ENCODE data around the gene ARHGAP15.

The ARHGAP15 gene

DNA sequence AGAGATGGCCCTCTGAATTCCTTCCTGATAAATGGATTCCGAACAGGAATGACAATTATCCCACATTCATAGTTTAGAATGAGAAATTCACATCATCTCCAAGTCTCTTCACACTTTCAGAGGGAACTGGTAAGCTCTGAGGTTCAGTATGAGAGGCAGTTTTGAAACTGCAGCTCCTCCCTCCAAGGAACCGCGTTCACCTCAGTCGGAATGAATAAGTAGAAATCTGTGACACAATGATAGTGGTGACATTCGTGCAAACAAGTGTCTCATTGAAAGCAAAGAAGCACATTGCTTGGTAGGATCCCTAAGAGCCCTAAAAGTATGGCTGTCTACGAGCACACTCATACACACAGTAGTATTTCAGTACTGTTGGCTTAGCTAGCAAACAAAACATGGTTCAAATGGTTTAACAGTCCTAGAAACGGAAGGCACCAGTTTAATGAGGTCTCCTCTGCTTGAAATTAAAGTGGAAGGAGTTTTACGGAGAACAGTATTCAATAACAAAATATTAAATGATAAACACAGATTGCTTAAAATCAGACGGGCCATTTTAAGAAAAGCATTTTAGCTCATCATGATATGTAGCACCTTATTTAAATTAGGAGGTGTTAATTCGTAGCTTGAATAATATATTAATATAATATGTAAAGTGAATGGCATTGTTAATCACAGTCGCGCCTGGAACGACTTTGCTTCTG is 225.0 kb downstream of the ARHGAP15 start:
- no peak for DNase-seq

DNA sequence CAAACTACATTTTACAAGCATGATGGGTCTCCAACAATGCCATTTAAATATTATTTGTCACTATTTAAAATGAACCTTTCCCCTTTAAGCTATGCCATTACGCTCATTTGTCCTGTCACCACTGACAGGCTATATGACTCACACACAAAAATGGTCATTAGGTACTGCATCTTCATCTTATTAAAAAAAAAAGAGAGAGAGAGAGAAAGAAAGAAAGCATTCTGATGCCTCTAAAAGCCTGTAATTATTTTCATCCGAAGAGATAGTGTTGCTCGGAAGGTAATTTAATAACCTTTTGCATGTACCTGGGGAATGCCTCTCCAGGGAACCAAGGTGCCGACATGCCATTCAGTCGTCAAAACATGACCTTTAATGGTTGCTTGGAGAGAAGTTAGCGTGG is 226.7 kb downstream of the ARHGAP15 start:
- no peak for DNase-seq

DNA sequence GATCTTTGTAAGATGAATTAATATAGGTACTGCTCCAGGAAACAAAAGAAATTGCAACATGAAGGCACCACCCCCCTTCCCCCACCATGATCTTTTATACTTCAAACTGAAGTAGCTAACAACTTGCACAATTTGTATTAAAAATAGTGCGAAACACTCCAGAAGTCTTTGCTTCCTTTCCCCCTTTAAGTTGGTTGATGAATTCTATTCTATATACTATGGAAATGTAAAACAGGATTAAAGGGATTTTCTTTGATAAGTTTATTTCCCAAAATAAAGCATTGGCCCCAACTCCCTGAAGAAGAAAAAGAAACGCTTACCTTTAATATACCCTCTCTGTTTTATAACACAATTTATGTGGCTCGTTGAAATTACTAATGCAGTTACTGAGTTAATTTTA is 227.1 kb downstream of the ARHGAP15 start:
- no peak for DNase-seq

DNA sequence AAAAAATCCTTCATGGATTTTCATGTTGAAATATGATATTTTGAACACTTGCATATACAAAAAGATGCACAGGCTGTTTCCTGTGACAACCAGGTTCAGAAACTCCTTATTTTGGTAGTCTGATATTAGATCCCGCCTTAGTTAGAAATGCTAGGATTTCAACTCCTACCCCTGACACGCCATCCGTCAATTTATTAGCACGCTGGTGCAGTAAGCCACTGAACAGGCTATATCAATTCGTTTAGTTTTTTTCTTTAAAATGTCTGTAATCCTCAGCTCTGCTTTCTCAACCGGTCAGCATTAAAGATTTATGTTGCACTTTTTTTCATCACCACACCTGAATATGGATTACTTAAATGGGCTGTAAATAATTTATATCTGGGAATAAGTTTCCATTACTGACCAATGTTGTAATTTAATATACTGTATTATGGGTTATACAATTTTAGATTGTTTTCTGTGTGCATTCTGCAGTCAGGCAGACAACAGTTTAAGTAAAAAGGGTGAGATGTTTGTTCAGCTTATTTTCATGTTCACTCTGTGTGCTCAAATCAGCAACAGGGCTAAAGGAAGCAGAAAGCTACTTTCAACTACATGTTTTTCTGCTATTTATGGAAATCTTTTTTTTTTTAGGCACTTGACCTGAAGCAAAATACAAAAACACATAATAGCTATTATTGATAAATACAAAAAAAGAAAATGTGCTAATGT is 227.7 kb downstream of the ARHGAP15 start:
- peak in 1 of 2 experiments; percentile 55 for DNase-seq

DNA sequence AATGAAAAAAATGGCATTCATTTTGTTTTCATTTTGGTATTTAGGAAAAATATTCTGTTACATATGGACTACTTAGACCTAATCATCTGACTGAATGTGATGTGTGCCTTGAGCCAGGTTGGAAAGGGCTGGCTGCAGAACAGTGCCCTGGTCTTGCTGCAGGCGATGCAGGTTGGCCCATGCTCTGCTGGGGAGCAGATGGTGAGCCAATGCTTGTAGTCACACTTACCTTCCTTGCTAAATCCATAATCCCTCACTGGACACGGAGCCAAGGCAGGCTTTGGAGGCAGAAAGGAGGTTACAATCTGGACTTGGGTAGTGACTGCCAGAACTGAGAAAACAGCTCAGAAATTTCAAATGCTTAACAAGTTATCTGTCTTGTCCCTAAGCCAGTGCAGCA is 228.7 kb downstream of the ARHGAP15 start:
- peak; percentile 95 to 98 for DNase-seq

DNA sequence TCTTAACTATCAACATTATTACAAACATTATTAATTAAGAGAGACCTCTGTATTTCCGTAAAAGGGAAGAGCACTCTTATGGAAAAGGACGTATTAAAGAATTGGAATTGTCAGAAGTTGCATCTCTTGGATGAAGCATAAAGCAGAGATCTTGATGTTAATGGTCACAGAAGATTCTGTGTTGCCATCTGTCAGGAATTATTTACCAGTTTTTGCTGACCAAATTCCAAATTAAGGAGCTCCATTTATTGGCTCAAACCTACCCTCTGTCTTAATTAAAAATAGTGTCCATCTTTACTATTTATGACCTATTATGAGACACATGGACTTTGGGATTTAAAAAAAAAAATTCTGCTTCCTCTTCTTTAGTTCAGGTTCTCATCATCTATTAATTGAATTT is 232.1 kb downstream of the ARHGAP15 start:
- DNase-seq = no peak

DNA sequence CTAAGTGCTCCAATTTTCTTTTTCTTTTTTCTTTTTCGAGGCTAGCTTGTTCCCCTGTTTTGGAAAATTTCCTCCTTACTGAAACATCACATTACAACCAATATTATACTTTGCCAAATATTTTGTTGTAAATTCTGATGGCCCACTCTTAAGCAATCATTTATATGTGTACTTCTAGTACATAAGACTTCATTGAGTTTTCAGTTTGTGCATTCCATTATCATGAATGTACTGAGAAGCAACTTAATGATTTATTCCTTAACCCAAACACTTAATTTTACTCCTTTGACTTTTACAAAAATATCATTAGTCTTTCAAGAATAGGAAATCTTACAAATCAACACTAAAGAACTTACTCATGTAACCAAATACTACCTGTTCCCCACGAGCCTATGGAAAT is 242.4 kb downstream of the ARHGAP15 start:
- DNase-seq = no peak

DNA sequence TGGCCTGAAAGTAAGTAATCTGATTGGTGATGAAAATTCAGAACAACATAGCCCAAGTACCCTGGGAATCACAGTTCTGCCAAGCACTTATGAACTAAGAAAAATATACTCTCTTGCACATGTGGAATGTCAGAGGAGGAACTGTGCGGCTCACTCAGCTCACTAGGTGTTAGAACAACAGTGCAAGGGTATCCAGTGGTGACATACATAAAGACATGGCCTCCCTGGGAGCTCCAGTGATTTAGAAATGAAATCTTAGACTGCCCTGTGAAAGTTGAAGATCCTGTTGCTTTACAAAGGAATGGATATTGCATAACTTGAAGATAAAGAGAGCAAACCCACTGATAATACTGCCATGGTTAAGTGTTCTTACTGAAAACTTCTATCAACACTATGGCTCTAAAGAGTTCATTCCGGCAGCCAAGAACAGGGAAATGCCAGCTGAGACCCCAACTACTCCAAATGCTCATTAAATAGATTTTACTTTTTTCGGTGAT is 246.2 kb downstream of the ARHGAP15 start:
- no peak for DNase-seq

DNA sequence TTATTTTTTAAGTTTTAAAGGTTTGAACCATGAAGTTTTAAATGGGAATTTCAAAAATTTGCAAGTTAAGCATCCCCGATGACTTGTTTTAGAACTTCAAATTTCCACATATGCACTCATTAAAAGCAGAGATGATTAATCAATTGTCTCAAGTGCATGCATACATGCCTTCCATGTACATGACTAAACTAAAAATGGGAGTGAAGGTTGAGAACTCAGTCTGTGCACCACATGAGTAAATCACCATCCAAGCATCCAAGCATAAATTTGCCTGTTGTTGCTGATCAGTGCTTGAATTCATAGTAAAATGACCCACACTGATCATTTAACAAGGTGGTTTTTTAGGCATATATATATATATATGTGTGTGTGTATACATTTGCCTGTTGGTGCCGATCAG is 249.8 kb downstream of the ARHGAP15 start:
- no peak for DNase-seq

DNA sequence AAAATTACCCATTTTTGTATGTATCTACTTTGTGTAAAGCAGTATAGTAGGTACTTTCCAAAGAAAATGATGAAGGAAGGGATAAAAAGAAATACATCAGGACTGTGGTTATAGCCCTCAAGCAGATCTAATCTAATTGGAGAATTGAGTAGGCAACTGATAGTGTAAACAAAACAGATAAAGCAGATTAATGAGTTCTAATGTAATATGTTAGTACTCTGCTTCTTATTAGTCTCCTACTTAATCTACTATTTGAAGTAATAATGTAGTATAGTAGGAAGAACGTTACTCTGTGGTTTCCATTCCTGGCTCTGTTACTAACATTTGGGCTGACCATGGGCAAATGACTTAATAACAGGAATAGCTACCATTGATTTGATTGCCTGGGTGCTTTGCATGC is 250.7 kb downstream of the ARHGAP15 start:
- no peak for DNase-seq

DNA sequence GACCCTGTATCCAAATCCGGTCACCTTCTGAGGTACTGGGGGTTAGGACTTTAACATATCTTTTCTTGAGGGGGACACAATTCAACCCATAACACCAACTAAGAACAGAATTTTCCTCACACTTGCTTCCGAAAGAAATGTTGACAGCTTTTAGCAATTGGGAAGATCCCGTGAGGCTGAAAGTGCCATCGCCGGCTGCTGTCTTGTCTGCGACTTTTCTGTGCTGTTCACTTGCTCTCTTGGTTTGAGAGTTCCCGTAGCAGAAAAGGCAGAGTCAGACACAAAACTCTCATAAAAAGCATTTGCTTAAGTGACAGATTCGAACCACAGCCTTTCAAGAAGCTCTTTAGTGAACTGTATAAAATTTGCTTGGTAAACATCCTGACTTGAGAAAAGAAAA is 253.4 kb downstream of the ARHGAP15 start:
- no peak for DNase-seq

DNA sequence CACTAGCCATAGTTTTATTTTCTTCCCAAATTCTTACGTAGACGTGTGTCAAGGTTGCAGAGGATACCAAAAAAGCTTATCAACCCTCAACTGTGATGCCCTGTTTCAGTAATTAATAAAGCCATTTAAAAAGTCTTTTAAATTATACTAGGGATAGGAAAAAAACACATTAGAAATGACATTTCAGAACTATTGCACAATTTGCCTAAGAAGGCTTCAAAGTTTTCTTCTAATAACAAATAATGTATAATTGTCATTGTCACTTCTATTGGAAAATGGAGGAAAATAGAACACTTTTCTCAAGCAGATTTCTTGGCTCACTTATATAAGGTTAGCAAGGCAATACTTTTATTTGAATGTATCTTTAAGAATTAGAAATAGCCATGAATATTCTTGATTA is 253.8 kb downstream of the ARHGAP15 start:
- no peak for DNase-seq

DNA sequence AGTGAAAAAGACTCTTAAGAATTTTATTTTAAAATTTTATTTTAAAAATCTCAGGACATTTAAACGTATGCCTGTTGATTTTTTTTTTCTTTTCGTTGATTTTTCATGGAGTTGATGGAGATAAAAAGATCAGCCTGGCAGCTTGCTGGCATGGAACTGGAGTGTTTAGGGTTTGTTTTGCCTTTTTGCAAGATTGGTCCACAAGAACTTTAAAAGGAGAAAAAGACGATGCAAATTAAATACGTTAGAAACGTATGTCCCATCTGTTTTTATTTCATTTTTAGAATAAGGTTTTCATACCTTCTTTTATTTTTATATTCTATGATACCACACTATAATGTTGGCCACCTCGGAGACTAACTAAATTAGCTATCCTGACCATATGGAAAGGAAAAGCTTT is 254.9 kb downstream of the ARHGAP15 start:
- no peak for DNase-seq

DNA sequence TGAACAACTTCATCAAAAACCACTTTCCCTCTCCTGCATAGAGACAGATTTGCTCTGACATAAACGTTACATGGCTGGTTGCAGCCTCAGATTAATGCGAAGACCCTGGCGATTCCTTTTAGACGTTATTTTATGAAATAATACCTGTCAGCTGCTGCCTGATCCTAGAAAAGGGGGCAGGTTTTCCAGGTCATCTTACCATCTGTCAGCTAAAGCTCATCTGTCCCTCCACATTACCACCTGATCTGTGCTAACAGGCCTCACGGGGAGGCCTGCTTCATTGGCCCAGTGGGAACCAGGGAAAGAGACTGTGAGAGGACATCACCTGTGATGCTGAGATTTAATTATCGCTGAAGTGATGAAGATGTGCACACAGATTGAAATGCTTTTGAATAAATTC is 261.0 kb downstream of the ARHGAP15 start:
- peak; percentile 84 to 96 for DNase-seq

DNA sequence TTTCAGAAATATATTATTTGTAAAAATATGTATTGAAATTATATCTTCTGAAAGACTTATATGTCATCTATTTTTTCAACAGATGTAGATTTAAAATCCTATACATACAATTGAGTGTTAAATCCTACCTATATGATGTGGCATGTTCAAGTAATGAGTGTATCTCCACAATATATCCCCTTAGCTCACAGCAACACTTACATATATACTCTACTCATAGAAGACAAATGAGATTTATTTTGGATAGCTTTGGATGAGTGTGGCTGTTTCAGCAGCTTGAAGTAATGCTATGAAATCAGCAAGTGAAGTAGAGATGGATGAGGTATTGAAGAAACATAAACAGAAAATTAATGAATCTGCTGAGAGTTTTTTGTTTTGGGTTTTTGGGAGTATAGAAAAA is 263.1 kb downstream of the ARHGAP15 start:
- DNase-seq = no peak

DNA sequence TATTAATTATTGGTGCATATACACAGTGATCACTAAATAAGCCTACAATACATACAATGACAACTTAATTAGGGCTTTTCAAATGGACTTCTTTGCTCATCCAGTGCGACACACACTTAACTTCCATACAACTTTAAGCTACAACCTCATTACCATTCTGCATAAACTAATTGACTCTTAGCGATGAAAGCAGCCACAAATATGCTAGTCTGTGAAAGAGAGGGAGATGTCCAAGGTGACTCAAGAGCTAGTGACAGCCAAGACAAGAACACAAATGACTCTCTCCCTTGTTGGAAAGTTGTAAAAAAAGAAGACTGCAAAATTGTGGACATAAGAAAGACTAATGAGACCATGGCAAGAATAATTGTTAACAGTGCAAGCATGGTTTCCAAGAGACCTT is 264.8 kb downstream of the ARHGAP15 start:
- no peak for DNase-seq

DNA sequence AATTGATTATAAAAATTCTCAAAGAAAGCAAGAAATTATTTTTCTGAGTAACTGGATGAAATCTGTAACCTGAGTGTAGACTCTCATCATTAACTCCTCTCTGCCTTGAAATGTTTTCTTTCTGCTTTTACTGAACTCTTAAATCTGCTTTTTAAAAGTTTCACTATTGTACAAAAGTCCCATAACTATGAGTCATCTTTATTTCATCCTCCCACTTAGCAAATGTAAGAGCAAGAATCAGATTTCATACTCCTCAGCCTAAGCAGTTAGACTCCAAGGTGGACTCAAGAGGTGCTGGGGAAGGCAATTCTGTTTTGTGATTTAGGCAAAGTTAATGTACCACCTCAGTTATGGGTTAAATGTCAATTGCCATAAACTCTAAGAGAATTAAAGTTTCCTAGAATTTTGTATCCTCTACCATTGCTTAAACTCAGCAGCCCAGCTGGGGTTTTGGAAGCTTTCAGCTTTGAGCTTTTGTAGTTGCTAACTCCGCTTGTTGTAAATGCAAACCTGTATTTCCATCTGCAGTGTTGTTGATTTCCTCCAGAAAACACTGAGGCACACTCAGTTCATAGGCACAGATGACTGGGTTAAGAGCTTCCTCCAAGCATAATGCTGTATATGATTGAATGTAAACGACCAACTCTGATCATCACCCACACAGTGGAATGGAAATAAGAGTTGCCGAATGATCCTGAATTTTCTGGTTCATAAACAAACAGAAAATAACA is 268.8 kb downstream of the ARHGAP15 start:
- peak in 1 of 2 experiments; percentile 18 for DNase-seq

DNA sequence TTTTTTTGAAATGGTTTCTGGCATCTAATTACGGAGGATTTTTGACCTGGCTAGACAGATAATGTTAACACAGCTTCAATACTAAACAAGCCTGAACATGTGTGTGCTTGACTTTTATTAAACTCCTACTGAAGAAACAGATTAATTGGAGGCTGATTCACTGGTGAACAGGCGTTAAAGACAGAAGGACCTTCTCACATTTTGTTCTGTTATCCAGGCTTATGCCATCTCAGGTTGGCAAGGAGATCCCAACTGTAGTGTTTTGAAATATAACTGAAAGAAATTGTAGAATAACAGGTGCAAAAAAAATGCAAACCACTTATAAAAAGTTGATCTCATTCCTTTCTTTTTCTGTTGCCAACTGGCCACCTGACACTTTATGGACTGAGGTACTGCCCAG is 269.6 kb downstream of the ARHGAP15 start:
- peak; percentile 58 to 93 for DNase-seq

DNA sequence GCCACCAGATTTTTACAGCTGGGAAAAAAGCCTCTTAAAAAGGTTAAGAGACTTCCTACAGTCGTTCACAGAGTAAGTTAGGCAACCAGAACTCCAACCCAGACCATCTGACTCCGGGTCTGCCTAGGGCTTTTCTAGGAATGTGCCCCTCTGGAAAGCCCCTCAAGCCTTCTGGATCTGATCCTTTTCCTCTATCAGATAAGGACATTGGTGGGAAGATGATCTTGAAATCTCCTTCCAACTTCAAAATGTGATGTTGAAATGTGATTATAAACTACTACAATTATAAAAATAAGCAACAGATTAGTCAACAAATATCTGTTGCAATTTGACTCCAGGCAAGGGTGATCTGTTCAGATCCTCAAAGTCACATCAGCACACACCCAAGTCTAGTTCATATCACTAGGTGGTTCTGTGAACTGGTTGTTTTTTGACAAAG is 270.4 kb downstream of the ARHGAP15 start:
- DNase-seq = peak in 1 of 2 experiments; percentile 34

DNA sequence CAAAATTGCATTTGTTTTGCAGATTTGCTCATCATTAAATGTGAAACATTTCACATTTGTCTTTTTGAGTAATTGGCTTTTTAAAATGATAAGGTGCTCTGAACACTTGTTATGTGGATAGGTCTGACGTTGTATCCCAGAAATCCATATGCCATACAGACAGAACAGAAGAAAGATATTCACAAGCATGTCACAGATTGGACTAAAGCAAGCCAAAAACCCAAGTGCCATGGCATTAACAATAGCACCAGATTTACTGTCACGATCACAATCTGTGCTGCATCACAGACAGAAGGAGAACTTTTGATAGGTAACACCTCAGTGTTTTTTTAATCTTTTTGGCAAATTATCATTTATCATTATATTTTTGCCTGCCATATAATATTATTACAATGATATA is 272.6 kb downstream of the ARHGAP15 start:
- peak; percentile 33 to 70 for DNase-seq

DNA sequence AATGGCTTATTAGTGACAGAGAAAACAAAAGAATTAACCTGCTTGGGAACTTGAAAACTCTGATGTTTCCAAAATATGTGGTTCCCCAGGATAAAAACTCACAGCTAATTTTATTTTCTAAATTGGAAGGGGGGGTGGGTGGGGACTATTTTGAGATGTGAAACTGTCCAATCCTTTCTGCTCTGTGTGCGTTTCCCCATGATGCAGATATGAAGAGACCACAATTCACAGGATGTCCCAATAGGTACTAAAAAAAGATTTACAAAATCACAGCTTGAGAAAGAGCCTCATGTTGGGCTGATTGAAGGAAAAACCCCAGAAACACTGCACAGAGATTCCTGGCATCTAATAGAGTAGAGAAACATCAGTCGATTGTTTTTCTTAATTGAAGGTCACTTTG is 273.2 kb downstream of the ARHGAP15 start:
- no peak for DNase-seq

DNA sequence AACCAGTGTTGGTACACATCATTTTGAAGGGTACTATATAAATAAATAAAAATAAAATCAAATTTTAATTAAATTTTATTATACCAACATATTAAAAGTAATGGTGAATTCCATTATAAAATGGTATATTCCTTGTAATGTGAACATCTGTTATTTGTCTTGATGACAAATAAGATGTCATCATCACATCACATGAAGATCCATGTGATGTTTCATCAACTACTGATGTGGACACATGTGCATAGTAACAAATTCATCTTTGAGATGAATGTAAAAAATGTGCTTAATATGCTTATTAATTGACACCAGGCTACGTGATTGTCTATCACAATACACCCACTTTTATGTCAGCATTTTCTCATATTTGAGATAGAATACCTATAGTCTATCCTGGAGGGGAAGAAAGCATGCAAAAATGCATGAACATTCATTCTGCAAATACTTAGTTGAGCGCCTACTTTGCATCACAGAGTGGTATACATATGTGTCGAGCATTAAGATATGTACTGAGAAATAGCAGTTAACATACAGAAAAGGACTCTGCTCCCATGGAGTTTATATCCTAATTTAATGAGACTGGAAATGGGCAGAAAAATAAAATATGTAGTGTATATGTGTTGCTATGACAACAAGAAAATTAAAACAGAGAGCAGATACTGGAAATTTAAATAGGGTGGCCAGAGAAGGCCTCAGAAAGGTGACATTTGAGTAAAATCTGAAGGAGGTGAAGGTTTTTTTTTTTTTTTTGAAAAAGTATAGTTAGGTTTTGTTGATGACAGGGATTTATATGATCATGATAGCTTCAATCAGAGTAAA is 281.1 kb downstream of the ARHGAP15 start:
- no peak for DNase-seq

DNA sequence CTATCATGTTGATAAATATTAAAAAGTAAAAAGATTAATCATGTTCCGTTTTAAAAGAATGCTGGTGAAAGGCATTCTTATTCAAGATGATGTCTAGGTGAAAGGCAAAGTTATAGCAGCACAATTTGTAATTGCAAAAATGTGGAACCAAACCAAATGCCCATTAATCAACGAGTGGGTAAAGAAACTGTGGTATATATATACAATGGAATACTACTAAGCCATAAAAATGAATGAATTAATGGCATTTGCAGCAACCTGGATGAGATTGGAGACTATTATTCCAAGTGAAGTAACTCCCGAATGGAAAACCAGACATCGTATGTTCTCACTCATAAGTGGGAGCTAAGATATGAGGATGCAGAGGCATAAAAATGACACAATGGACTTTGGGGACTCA is 286.4 kb downstream of the ARHGAP15 start:
- no peak for DNase-seq
